DMS153 treated with DMSO at 0.1 percent for 48 hours (cell line): ENCODE measurements around the gene PHAX.
"Not testable (repeated sequence)": the region's sequence is repeated elsewhere in the genome, so short reads cannot be mapped to it uniquely, and the experiment has no call there.

Experiments used
- DNase-seq: peaks from one replicate; lab custom pipeline; 2025; ENCODE audit not compliant: unreplicated experiment; lab: John Stamatoyannopoulos, UW

Gene PHAX

GRCh38 chr5:126656401-126657007 is 55.8 kb downstream of the PHAX start:
- DNase-seq: no peak

DNA sequence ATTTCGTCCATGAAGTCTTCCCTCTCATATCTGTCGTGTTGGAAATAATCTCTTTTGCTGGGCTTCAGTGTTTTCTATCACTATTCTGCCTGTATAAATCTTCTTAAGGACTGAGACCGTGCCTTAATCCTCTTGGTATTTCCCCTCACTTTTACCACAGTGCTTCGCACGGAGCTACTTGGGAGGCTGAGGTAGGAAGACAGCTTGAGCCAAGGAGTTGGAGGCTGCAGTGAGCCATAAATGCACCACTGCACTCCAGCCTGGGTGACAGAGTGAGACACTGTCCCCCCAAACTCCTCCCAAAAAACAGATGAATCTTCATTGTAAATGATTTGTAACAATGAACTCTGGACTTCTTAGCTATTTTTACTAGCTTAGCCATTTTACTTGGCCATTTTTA is 57.8 kb downstream of the PHAX start:
- DNase-seq: no peak

GRCh38 chr5:126659805-126660482 is 59.2 kb downstream of the PHAX start:
- DNase-seq: no peak

- no peak for DNase-seq
Observed at GRCh38 chr5:126664586-126664985, 63.8 kb downstream of the PHAX start.

- not testable (repeated sequence) for DNase-seq
Observed at GRCh38 chr5:126670109-126670508, 69.4 kb downstream of the PHAX start.

DNA sequence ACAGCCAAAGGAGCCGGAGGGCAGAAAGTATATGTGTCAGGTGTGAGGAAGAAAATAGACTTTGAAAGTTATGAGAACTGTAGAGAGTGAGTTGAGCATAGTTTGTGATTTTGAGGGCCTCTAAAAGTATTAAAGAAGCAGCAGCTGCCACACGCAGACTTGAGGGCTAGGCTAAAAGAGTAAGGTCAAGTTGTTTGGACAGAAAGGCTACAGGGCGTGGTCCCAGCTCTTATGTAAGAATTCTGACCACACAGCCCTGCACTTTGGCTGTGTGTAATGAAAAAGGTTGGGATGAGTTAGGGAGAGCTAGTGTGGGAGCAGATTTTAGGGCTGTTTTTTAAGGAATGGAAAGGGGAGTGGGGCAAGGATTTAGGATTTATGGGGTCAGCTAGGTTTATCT is 70.9 kb downstream of the PHAX start:
- DNase-seq: not testable (repeated sequence)

- no peak for DNase-seq
Observed at GRCh38 chr5:126673477-126673876, 72.7 kb downstream of the PHAX start.

DNA sequence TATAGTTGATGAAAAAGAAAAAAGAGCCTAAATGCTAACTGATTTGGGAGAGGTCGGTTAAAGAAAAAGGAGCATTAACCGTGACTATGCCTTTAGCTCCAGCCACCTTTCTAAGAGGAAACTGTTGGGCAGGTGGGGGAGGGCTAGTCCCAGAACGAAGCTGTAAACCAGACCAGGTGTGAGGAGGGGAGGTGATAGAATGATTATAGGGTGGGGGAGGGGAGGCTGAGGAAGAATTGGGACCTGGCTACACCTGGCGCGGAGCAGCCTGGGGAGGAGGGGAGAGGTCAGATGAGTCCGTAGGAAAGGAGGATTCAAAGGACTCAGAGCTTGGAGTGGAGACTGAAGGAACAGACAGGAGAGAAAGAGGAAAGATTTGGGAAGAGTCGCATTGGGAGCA is 73.4 kb downstream of the PHAX start:
- no peak for DNase-seq

DNA sequence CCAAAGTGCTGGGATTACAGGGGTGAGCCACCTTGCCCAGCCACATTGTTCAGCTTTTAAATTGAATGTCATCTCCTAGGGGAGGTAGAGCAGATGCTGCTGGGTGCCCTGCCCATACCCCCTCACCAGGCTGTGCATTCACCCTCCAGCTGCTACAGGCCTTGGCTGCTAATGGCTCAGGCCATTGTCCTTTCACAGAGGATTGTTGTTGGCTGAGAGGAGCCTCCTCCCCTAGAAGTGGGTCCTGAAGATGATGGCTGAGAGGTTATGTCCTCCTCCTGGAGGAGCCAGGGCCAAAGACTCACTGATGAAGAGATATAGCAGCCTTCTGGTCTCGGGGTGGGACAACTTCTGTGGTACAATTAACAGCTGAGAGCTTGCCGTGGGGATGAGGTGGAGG is 74.6 kb downstream of the PHAX start:
- no peak for DNase-seq

DNA sequence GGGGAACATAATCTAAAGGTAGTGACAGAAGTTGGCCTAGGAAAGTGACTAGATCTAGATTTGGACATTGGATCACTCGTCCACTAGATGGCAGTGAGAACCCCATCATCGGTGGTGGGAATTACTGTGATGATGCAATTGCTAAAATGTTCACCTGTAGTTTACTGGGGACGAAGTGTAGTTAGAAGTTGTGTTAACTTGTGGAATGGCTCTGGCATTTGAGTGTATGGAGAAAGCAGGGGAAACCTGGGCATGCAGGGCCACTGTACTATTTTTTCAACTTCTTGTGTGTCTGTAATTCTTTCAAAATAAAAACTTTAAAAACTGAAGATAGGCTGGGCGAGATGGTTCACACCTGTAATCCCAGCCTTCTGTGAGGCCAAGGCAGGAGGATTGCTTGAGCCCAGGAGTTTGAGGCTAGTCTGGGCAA is 75.5 kb downstream of the PHAX start:
- DNase-seq: no peak
